Loucy (cell line): ENCODE data around the gene NUP155.
"Not testable (repeated sequence)": the region's sequence is repeated elsewhere in the genome, so short reads cannot be mapped to it uniquely, and the experiment has no call there.

Experiments
- H2AFZ ChIP-seq: fragments of 200-600 bp; sonication (generic); 2 replicates; pipeline ENCODE4 v1.6.0; 2016; ENCODE audit warnings: antibody characterized with exemption, mild to moderate bottlenecking, low read length, moderate library complexity
- H3F3A ChIP-seq: fragments of 200-600 bp; 2 replicates; pipeline ENCODE4 v1.6.0; 2016; ENCODE audit warnings: antibody characterized with exemption, low read depth, mild to moderate bottlenecking
- H3K27me3 ChIP-seq: fragments of 200-600 bp; sonication (generic); 2 replicates; pipeline ENCODE4 v1.6.1; 2014; ENCODE audit warnings: low read length, mild to moderate bottlenecking; ENCODE audit not compliant: insufficient read depth, poor library complexity, severe bottlenecking
- H3K36me3 ChIP-seq: fragments of 200-600 bp; sonication (generic); 2 replicates; pipeline ENCODE4 v1.6.1; 2016; ENCODE audit warnings: low read length; ENCODE audit not compliant: insufficient read depth
- H3K4me1 ChIP-seq: fragments of 200-600 bp; sonication (generic); 2 replicates; pipeline ENCODE4 v1.5.1; 2014; ENCODE audit warnings: low read length, mild to moderate bottlenecking; ENCODE audit not compliant: insufficient read depth, poor library complexity, severe bottlenecking
- H3K4me2 ChIP-seq: fragments of 200-600 bp; sonication (generic); 2 replicates; pipeline ENCODE4 v1.6.0; 2014; ENCODE audit warnings: antibody characterized with exemption, low read length, low read depth, mild to moderate bottlenecking; ENCODE audit not compliant: poor library complexity, severe bottlenecking
- H3K4me3 ChIP-seq: fragments of 200-600 bp; sonication (generic); 2 replicates; pipeline ENCODE4 v1.5.1; 2014; ENCODE audit warnings: low read length, mild to moderate bottlenecking, mixed read lengths; ENCODE audit not compliant: poor library complexity, severe bottlenecking
- H3K79me2 ChIP-seq: fragments of 200-600 bp; sonication (generic); 2 replicates; pipeline ENCODE4 v1.6.1; 2014; ENCODE audit warnings: low read length; ENCODE audit not compliant: insufficient read depth
- H3K9ac ChIP-seq: fragments of 200-600 bp; sonication (generic); 2 replicates; pipeline ENCODE4 v1.6.0; 2014; ENCODE audit warnings: mild to moderate bottlenecking, low read depth, low read length, moderate library complexity; ENCODE audit not compliant: poor library complexity, severe bottlenecking
- H3K9me2 ChIP-seq: fragments of 200-600 bp; sonication (generic); replicated peaks from 2 replicates; pipeline ENCODE4 v1.6.1; 2016; ENCODE audit warnings: low read depth, low read length, mixed read lengths
- H3K9me3 ChIP-seq: fragments of 200-600 bp; sonication (generic); 2 replicates; pipeline ENCODE4 v1.6.1; 2014; ENCODE audit warnings: mild to moderate bottlenecking, antibody characterized with exemption, low read length, low read depth; ENCODE audit not compliant: insufficient read depth
- H4K20me1 ChIP-seq: fragments of 200-600 bp; sonication (generic); 2 replicates; pipeline ENCODE4 v1.6.0; 2014; ENCODE audit warnings: antibody characterized with exemption, low read length, mild to moderate bottlenecking; ENCODE audit not compliant: insufficient read depth, poor library complexity, severe bottlenecking
- EZH2phosphoT487 ChIP-seq: fragments of 200-600 bp; IDR thresholded peaks from 2 replicates; pipeline ENCODE4 v1.6.1; 2018; ENCODE audit warnings: antibody characterized with exemption, mild to moderate bottlenecking, moderate library complexity, borderline replicate concordance
- TF ChIP-seq, protein P1 (sequence below): fragments of 200-600 bp; sonication (generic); conservative IDR thresholded peaks from 2 replicates; pipeline ENCODE4 v1.5.1; 2014; ENCODE audit warnings: mild to moderate bottlenecking, antibody characterized with exemption, low read length

NUP155 gene

DNA sequence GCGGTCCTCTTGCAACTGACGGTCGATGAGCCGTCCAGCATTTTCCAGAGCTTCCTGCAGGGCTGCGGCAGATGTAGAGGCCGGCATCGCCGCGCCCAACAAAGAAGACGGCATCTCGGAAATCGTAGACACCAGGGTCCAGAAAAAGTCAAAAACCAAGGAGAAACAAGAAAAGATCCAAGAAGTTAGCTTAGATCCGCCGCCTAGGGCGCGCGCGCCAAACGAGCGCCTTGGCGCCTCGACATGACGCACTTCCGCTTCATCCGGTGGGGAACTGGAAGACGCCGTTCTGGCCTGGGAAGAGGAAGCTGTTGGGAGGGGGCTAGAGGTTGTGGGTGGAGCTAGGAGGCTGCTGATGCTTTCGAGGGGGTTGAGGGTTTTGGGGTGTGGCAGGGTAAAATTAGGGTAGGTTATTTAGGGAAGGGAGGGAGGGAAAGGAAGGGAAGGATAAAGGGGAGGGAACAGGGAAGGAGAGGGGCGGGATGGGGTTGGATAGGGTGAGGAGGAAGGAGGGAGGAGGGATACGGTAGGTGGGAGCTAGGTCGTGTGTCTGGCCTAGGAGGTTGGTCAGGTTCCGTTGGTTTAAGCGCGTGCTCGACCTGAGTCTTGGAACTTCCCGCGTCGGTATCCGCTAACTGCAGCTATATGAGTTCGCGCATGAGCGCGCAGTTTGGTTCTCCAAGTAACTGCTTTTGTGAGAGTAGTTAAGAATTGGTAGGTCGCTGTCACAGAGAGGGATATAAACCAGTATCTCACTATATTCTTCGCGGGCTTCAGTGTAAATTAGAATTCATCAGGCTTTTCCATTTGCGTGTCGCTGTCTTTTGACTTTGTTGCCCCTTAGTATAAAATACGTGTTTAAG, at the start of gene NUP155:
Gene NUP155, minus strand, starts transcription at position 243 of the 863 bp plus-strand sequence. Its CDS starts 129 bp downstream, at position 114.
- H3K36me3 ChIP-seq: no peaks in the 10 kb centered on the region
- peaks cover 48% of the 10 kb centered on the region for H3K79me2 ChIP-seq
- H3K4me1 ChIP-seq: peaks cover 21% of the 10 kb centered on the region
- H3F3A ChIP-seq: no peaks in the 10 kb centered on the region
- H3K9me3 ChIP-seq: no peaks in the 10 kb centered on the region
- peaks cover 37% of the 10 kb centered on the region for H4K20me1 ChIP-seq
- peak within 1 kb of the TSS; percentile 93 for H3K4me2 ChIP-seq
- H3K4me3 ChIP-seq: peak within 1 kb of the TSS; percentile 95
- no peaks in the 10 kb centered on the region; the same call in 1 of the 2 replicates for H3K9me2 ChIP-seq
- H2AFZ ChIP-seq: peak within 1 kb of the TSS; percentile 90
- peak within 1 kb of the TSS; percentile 82 for H3K9ac ChIP-seq
- peaks cover 51% of the 10 kb centered on the region for H3K27me3 ChIP-seq
- TF ChIP-seq, protein P1, sequence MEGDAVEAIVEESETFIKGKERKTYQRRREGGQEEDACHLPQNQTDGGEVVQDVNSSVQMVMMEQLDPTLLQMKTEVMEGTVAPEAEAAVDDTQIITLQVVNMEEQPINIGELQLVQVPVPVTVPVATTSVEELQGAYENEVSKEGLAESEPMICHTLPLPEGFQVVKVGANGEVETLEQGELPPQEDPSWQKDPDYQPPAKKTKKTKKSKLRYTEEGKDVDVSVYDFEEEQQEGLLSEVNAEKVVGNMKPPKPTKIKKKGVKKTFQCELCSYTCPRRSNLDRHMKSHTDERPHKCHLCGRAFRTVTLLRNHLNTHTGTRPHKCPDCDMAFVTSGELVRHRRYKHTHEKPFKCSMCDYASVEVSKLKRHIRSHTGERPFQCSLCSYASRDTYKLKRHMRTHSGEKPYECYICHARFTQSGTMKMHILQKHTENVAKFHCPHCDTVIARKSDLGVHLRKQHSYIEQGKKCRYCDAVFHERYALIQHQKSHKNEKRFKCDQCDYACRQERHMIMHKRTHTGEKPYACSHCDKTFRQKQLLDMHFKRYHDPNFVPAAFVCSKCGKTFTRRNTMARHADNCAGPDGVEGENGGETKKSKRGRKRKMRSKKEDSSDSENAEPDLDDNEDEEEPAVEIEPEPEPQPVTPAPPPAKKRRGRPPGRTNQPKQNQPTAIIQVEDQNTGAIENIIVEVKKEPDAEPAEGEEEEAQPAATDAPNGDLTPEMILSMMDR: no peak
- TF ChIP-seq EZH2phosphoT487: no peak

DNA sequence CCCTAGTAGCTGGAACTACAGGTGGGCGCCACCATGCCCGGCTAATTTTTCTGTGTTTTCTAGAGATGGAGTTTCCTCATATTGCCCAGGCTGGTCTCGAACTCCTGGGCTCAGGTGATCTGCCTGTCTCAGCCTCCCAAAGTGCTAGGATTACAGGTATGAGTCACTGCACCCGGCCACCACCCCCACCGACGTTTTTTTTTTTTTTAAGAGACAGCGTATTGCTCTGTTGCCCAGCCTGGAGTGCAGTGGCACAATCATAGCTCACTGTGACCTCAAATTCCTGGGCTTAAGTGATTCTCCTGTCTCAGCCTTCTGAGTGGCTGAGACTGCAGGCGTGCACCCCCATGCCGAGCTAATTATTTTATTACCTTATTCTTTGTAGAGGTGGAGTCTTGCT, 46.4 kb upstream of the NUP155 start:
- no peak overlapping the region for H3K9ac ChIP-seq
- H3K4me2 ChIP-seq: no peak overlapping the region
- no peak overlapping the region for H3K4me3 ChIP-seq
- no peaks in the 10 kb centered on the region for H3K4me1 ChIP-seq
- H2AFZ ChIP-seq: no peak overlapping the region
- H3K27me3 ChIP-seq: no peaks in the 10 kb centered on the region
- H3K9me3 ChIP-seq: no peaks in the 10 kb centered on the region
- no peak for TF ChIP-seq EZH2phosphoT487
- TF ChIP-seq, protein P1: no peak
- H3K9me2 ChIP-seq: no peaks in the 10 kb centered on the region
- H3F3A ChIP-seq: no peaks in the 10 kb centered on the region
- no peaks in the 10 kb centered on the region for H3K36me3 ChIP-seq
- H3K79me2 ChIP-seq: no peaks in the 10 kb centered on the region
- H4K20me1 ChIP-seq: no peaks in the 10 kb centered on the region

DNA sequence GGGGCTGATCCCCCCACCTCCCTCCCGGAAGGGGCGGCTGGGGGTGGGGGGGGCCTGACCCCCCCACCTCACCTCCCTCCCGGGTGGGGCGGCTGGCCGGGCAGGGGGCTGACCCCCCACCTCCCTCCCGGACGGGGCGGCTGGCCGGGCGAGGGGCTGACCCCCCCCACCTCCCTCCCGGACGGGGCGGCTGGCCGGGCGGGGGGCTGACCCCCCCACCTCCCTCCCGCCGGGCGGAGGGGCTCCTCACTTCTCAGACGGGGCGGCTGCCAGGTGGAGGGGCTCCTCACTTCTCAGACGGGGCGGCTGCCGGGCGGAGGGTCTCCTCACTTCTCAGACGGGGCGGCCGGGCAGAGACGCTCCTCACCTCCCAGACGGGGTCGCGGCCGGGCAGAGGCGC, 44.5 kb upstream of the NUP155 start:
- not testable (repeated sequence) for H3K4me1 ChIP-seq, H3K27me3 ChIP-seq, H3K4me3 ChIP-seq, H3K9me2 ChIP-seq, H3K9ac ChIP-seq, H3K79me2 ChIP-seq, H2AFZ ChIP-seq, H3F3A ChIP-seq, H3K36me3 ChIP-seq, H4K20me1 ChIP-seq, H3K4me2 ChIP-seq, H3K9me3 ChIP-seq
